Measurements from ENCODE around the gene PRSS21. TPM values are rescaled to one million over a fixed set of nuclear protein-coding genes. Genes with fewer than 3 reads are reported as not detected.

PRSS21 gene, protein sequence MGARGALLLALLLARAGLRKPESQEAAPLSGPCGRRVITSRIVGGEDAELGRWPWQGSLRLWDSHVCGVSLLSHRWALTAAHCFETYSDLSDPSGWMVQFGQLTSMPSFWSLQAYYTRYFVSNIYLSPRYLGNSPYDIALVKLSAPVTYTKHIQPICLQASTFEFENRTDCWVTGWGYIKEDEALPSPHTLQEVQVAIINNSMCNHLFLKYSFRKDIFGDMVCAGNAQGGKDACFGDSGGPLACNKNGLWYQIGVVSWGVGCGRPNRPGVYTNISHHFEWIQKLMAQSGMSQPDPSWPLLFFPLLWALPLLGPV
- total RNA-seq = 100 to 1,000 TPM in 1 of 2 donors, 10 to 100 TPM in 1; 62.5 to 130 TPM
- polyA plus RNA-seq (ENCODE audit: insufficient read depth, low read depth, low replicate concordance) = 153 TPM
- long read RNA-seq, donor 1 = 0 reads
- long read RNA-seq, donor 2, partial matches to known transcripts = 0 of 1 reads
- long read RNA-seq, donor 2, other reads (novel, unspliced or antisense) = 0 of 1 reads

DNA sequence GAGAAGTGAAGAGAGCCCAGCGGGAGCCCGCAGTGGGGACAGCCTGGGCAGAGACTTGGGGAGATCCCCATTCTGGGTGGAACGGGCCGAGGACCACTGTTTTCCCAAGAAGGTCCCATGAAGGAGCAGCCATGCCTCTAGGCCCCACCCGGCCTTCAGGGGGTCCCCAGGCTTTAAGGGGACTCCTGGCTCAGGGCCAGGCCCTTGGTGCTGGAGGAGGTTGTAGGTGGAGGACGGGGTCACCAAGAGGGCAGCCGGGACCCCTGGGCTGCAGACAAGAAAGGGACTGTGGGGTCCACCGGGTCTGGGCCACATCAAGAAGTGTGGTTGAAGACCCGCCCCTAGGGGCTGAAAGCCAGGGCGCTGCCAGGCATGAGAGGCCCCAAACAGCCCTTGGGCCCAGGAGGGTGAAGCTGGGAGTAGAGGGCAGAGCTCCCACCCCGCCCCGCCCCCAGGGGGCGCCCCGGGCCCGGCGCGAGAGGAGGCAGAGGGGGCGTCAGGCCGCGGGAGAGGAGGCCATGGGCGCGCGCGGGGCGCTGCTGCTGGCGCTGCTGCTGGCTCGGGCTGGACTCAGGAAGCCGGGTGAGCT lies at the start of gene PRSS21:
PRSS21 (plus strand) TSS at position 487 of the 589 bp plus-strand sequence; CDS start at position 519, 32 bp downstream.
- Histone ChIP-seq H3K27ac (no peak within 1 kb of the TSS), H3K36me3 (ENCODE audit: low read depth, missing control alignments) (no peaks in the 10 kb centered on the region), H3K27me3 (no peaks in the 10 kb centered on the region), H3K4me3 (peak within 1 kb of the TSS; percentile 36 to 48), H3K9me3 (no peaks in the 10 kb centered on the region), H3K4me1 (no peaks in the 10 kb centered on the region)
- 55 to 65% methylated on average over 20 to 28 of the region's 28 CpGs for WGBS, 2 donors
- no peak for DNase-seq
- intact Hi-C loops (cut with DNase I; ENCODE audit: low total_unique reads) = no loop called here
- no peak for TF ChIP-seq POLR2A (IDR thresholded peaks at IDR 0.05)
- TF ChIP-seq, protein P1, sequence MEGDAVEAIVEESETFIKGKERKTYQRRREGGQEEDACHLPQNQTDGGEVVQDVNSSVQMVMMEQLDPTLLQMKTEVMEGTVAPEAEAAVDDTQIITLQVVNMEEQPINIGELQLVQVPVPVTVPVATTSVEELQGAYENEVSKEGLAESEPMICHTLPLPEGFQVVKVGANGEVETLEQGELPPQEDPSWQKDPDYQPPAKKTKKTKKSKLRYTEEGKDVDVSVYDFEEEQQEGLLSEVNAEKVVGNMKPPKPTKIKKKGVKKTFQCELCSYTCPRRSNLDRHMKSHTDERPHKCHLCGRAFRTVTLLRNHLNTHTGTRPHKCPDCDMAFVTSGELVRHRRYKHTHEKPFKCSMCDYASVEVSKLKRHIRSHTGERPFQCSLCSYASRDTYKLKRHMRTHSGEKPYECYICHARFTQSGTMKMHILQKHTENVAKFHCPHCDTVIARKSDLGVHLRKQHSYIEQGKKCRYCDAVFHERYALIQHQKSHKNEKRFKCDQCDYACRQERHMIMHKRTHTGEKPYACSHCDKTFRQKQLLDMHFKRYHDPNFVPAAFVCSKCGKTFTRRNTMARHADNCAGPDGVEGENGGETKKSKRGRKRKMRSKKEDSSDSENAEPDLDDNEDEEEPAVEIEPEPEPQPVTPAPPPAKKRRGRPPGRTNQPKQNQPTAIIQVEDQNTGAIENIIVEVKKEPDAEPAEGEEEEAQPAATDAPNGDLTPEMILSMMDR (IDR thresholded peaks at IDR 0.05) = no peak

DNA sequence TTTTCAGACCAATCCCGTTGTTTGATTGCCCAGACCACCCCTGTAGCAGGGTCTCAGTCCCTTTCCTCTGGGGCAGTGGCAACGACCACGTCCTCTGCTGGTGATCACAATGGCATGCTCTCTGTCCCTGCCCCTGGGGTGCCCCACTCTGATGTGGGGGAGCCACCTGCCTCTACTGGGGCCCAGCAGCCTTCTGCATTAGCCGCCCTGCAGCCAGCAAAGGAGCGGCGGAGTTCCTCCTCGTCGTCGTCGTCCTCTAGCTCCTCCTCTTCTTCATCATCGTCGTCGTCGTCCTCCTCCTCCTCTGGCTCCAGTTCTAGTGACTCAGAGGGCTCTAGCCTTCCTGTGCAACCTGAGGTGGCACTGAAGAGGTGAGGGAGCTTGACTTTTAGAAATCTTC lies 49.1 kb upstream of the PRSS21 start:
- DNase-seq = no peak
- Histone ChIP-seq H3K27ac (peak overlapping the region in 1 of 2 donors; percentile 48), H3K9me3 (no peaks in the 10 kb centered on the region), H3K36me3 (ENCODE audit: low read depth, missing control alignments) (no peaks in the 10 kb centered on the region), H3K27me3 (no peaks in the 10 kb centered on the region), H3K4me1 (peaks cover 39% of the 10 kb centered on the region), H3K4me3 (no peak overlapping the region)
- intact Hi-C loops (cut with DNase I; ENCODE audit: low total_unique reads) = no loop called here
- WGBS, 2 donors = 66 to 74% methylated on average over 12 to 14 of the region's 14 CpGs
- TF ChIP-seq, protein P1 (IDR thresholded peaks at IDR 0.05) = no peak
- no peak for TF ChIP-seq POLR2A (IDR thresholded peaks at IDR 0.05)

DNA sequence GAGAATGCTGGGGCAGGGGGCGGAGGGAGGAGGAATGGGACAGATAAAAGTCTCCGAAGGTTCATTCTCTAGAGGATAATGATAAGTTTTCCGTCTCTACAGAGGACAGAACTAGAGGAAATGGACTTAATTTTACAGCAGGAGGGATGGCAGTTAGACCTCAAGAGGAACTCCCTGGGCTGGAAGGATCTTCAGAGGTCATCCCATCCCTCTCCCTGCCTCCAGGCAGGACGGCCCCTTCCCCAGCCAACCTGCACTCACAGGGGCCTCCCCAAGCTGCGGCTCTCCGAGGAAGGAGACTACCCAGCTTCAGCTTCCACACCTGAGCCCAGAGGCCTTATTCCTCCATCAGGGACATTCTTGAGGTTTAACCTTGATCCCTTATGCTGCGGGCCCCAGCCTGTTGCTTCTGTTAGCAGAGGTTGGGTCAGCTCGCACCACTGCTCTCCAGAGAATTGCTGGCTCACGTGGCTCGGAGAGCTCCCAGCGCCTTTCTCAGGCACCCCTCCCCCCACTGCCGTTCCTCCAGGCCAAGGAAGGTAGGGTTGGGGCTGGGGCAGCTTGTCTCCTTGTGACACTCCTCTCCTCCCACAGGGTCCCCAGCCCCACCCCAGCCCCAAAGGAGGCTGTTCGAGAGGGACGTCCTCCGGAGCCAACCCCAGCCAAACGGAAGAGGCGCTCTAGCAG lies 48.5 kb upstream of the PRSS21 start:
- Histone ChIP-seq H3K4me3 (no peak overlapping the region), H3K36me3 (ENCODE audit: low read depth, missing control alignments) (no peaks in the 10 kb centered on the region), H3K27me3 (no peaks in the 10 kb centered on the region), H3K27ac (peak overlapping the region; percentile 31 to 48), H3K9me3 (no peaks in the 10 kb centered on the region), H3K4me1 (peaks cover 39% of the 10 kb centered on the region)
- intact Hi-C loops (cut with DNase I; ENCODE audit: low total_unique reads) = no loop called here
- no peak for TF ChIP-seq POLR2A (IDR thresholded peaks at IDR 0.05)
- TF ChIP-seq, protein P1 (IDR thresholded peaks at IDR 0.05) = no peak
- DNase-seq = no peak
- WGBS, 2 donors = 56 to 61% methylated on average over 14 to 17 of the region's 17 CpGs

DNA sequence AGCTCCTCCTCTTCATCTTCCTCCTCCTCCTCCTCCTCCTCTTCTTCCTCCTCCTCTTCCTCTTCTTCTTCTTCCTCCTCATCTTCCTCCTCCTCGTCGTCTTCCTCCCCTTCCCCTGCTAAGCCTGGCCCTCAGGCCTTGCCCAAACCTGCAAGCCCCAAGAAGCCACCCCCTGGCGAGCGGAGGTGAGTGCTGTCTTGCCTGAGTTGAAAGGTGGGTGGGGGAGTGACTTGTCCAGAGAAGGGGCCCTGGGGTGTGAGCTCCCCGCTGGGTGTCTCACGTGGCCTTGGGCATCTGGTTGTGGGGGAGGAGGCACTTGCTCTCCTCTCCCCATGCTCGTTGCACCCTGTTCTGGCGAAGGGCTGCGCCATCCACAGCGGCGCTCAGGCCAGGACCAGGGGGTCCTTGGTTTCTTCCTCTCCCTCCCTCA lies 47.9 kb upstream of the PRSS21 start:
- Histone ChIP-seq H3K27me3 (no peaks in the 10 kb centered on the region), H3K36me3 (ENCODE audit: low read depth, missing control alignments) (no peaks in the 10 kb centered on the region), H3K4me3 (no peak overlapping the region), H3K9me3 (no peaks in the 10 kb centered on the region), H3K4me1 (peaks cover 39% of the 10 kb centered on the region), H3K27ac (peak overlapping the region; percentile 31 to 48)
- no peak for DNase-seq
- WGBS, 2 donors = 68 to 73% methylated on average over 11 of the region's 11 CpGs
- TF ChIP-seq POLR2A (IDR thresholded peaks at IDR 0.05) = no peak
- TF ChIP-seq, protein P1 (IDR thresholded peaks at IDR 0.05) = no peak
- intact Hi-C loops (cut with DNase I; ENCODE audit: low total_unique reads) = no loop called here
